Measurements from ENCODE around the gene NFATC2.

GRCh38 chr20:51500311-51500710 is 42.2 kb downstream of the NFATC2 start:
- TF ChIP-seq REST (IDR thresholded peaks at IDR 0.05; ENCODE audit: insufficient replicate concordance, low read depth) (no peak), CTCF (IDR thresholded peaks at IDR 0.05; ENCODE audit: insufficient read depth, low read length) (no peak), POLR2AphosphoS5 (IDR thresholded peaks at IDR 0.05; ENCODE audit: low read depth) (no peak), GABPA (IDR thresholded peaks at IDR 0.05; ENCODE audit: low read depth) (no peak)

All from HL-60 (cell line).